Endothelial cell of umbilical vein (primary cell): ENCODE results near the gene KIAA1958.

Experiments
- EZH2 ChIP-seq: IDR thresholded peaks from 2 replicates; pipeline ENCODE4 v1.6.1; 2012; ENCODE audit warnings: borderline replicate concordance, low read depth, mild to moderate bottlenecking, moderate library complexity, low read length, inconsistent platforms; ENCODE audit not compliant: severe bottlenecking
- GATA2 ChIP-seq: IDR thresholded peaks from 2 replicates; pipeline ENCODE4 v1.7.0; 2011; ENCODE audit warnings: low read depth, mild to moderate bottlenecking, moderate library complexity, mixed read lengths, low read length; ENCODE audit not compliant: insufficient read length, insufficient read depth
- MYC ChIP-seq: IDR thresholded peaks from one replicate; pipeline ENCODE4 v1.6.1; 2011; ENCODE audit warnings: mild to moderate bottlenecking, low read depth, low read length
- POLR2A ChIP-seq: IDR thresholded peaks from 2 replicates; pipeline ENCODE4 v1.6.1; 2012; ENCODE audit warnings: low read depth, mild to moderate bottlenecking, control low read depth, low read length
- POLR2AphosphoS5 ChIP-seq: IDR thresholded peaks from 2 replicates; pipeline ENCODE4 v1.6.1; 2012; ENCODE audit warnings: low read depth, mild to moderate bottlenecking, control low read depth, low read length, moderate library complexity; ENCODE audit not compliant: insufficient read depth
- TF ChIP-seq, protein P1 (sequence below), 2 donors: IDR thresholded peaks; 1 replicate in 1 of 2; 2 replicates in 1 of 2; pipeline ENCODE4 v1.5.1; 2011; ENCODE audit warnings: low read length in 2 of 2, mild to moderate bottlenecking in 2 of 2, moderate library complexity in 2 of 2, control low read depth in 1 of 2, inconsistent platforms in 1 of 2, low read depth in 1 of 2; ENCODE audit not compliant: insufficient read depth in 1 of 2; ENCODE audit errors: extremely low read depth in 1 of 2

DNA sequence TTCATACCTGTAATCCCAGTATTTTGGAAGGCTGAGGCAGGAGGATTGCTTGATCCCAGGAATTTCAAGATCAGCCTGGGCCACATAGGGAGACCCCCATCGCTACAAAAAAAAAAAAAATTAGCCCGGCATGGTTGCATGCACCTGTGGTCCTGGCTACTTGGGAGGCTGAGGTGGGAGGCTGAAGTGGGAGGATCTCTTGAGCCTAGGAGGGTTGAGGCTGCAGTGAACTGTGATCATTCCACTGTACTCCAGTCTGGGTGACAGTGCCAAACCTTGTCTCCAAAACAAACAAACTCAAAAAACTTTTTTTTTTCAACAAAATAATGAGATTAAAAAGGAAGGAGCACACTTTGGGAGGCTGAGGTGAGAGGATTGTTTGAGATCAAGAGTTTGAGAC lies 14.2 kb downstream of the KIAA1958 start:
- TF ChIP-seq, protein P1, sequence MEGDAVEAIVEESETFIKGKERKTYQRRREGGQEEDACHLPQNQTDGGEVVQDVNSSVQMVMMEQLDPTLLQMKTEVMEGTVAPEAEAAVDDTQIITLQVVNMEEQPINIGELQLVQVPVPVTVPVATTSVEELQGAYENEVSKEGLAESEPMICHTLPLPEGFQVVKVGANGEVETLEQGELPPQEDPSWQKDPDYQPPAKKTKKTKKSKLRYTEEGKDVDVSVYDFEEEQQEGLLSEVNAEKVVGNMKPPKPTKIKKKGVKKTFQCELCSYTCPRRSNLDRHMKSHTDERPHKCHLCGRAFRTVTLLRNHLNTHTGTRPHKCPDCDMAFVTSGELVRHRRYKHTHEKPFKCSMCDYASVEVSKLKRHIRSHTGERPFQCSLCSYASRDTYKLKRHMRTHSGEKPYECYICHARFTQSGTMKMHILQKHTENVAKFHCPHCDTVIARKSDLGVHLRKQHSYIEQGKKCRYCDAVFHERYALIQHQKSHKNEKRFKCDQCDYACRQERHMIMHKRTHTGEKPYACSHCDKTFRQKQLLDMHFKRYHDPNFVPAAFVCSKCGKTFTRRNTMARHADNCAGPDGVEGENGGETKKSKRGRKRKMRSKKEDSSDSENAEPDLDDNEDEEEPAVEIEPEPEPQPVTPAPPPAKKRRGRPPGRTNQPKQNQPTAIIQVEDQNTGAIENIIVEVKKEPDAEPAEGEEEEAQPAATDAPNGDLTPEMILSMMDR (IDR thresholded peaks at IDR 0.05; ENCODE audit: extremely low read depth in 1 of 2, insufficient read depth in 1 of 2, low read depth in 1 of 2, low read length in 2 of 2) = no peak
- TF ChIP-seq POLR2A (no peak), POLR2AphosphoS5 (no peak), GATA2 (no peak), EZH2 (no peak), MYC (no peak)
